Loucy (cell line): Measurements from ENCODE around the gene SLC27A4.
A peak's percentile ranks its signal among the peaks of the same experiment; 100 is the strongest.

Experiments used
- H2AFZ ChIP-seq: fragments of 200-600 bp; sonication (generic); 2 replicates; pipeline ENCODE4 v1.6.0; 2016; ENCODE audit warnings: antibody characterized with exemption, mild to moderate bottlenecking, low read length, moderate library complexity
- H3F3A ChIP-seq: fragments of 200-600 bp; 2 replicates; pipeline ENCODE4 v1.6.0; 2016; ENCODE audit warnings: antibody characterized with exemption, low read depth, mild to moderate bottlenecking
- H3K27me3 ChIP-seq: fragments of 200-600 bp; sonication (generic); 2 replicates; pipeline ENCODE4 v1.6.1; 2014; ENCODE audit warnings: low read length, mild to moderate bottlenecking; ENCODE audit not compliant: insufficient read depth, poor library complexity, severe bottlenecking
- H3K36me3 ChIP-seq: fragments of 200-600 bp; sonication (generic); 2 replicates; pipeline ENCODE4 v1.6.1; 2016; ENCODE audit warnings: low read length; ENCODE audit not compliant: insufficient read depth
- H3K4me1 ChIP-seq: fragments of 200-600 bp; sonication (generic); 2 replicates; pipeline ENCODE4 v1.5.1; 2014; ENCODE audit warnings: low read length, mild to moderate bottlenecking; ENCODE audit not compliant: insufficient read depth, poor library complexity, severe bottlenecking
- H3K4me2 ChIP-seq: fragments of 200-600 bp; sonication (generic); 2 replicates; pipeline ENCODE4 v1.6.0; 2014; ENCODE audit warnings: antibody characterized with exemption, low read length, low read depth, mild to moderate bottlenecking; ENCODE audit not compliant: poor library complexity, severe bottlenecking
- H3K4me3 ChIP-seq: fragments of 200-600 bp; sonication (generic); 2 replicates; pipeline ENCODE4 v1.5.1; 2014; ENCODE audit warnings: low read length, mild to moderate bottlenecking, mixed read lengths; ENCODE audit not compliant: poor library complexity, severe bottlenecking
- H3K79me2 ChIP-seq: fragments of 200-600 bp; sonication (generic); 2 replicates; pipeline ENCODE4 v1.6.1; 2014; ENCODE audit warnings: low read length; ENCODE audit not compliant: insufficient read depth
- H3K9ac ChIP-seq: fragments of 200-600 bp; sonication (generic); 2 replicates; pipeline ENCODE4 v1.6.0; 2014; ENCODE audit warnings: mild to moderate bottlenecking, low read depth, low read length, moderate library complexity; ENCODE audit not compliant: poor library complexity, severe bottlenecking
- H3K9me2 ChIP-seq: fragments of 200-600 bp; sonication (generic); replicated peaks from 2 replicates; pipeline ENCODE4 v1.6.1; 2016; ENCODE audit warnings: low read depth, low read length, mixed read lengths
- H3K9me3 ChIP-seq: fragments of 200-600 bp; sonication (generic); 2 replicates; pipeline ENCODE4 v1.6.1; 2014; ENCODE audit warnings: mild to moderate bottlenecking, antibody characterized with exemption, low read length, low read depth; ENCODE audit not compliant: insufficient read depth
- H4K20me1 ChIP-seq: fragments of 200-600 bp; sonication (generic); 2 replicates; pipeline ENCODE4 v1.6.0; 2014; ENCODE audit warnings: antibody characterized with exemption, low read length, mild to moderate bottlenecking; ENCODE audit not compliant: insufficient read depth, poor library complexity, severe bottlenecking
- EZH2phosphoT487 ChIP-seq: fragments of 200-600 bp; IDR thresholded peaks from 2 replicates; pipeline ENCODE4 v1.6.1; 2018; ENCODE audit warnings: antibody characterized with exemption, mild to moderate bottlenecking, moderate library complexity, borderline replicate concordance
- TF ChIP-seq, protein P1 (sequence below): fragments of 200-600 bp; sonication (generic); conservative IDR thresholded peaks from 2 replicates; pipeline ENCODE4 v1.5.1; 2014; ENCODE audit warnings: mild to moderate bottlenecking, antibody characterized with exemption, low read length

Gene SLC27A4

DNA sequence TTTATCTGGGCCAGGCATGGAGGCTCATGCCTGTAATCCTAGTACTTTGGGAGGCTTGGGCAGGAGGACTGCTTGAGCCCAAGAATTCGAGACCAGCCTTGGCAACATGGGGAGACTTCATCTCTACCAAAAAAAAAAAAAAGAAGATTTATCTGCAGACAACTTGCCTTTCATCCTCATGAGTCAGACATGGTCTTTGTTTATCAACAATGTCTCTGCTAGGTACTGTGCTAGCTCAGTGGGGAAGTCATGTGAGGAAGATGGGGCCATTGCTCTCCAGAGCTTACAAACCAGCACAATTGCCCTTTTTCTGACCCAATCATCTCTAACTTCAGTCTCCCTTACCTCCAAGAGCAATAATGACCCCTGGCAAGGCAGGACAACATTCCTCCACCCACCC, 32.5 kb downstream of the SLC27A4 start:
- H3K9me2 ChIP-seq: no peaks in the 10 kb centered on the region
- H3K9me3 ChIP-seq: no peaks in the 10 kb centered on the region
- H2AFZ ChIP-seq: no peak overlapping the region
- H4K20me1 ChIP-seq: no peaks in the 10 kb centered on the region
- H3K4me1 ChIP-seq: peaks cover 14% of the 10 kb centered on the region
- H3K36me3 ChIP-seq: no peaks in the 10 kb centered on the region
- H3K79me2 ChIP-seq: peaks cover 53% of the 10 kb centered on the region
- H3F3A ChIP-seq: no peaks in the 10 kb centered on the region
- peak overlapping the region; percentile 81 for H3K9ac ChIP-seq
- peak overlapping the region; percentile 90 for H3K4me3 ChIP-seq
- TF ChIP-seq, protein P1, sequence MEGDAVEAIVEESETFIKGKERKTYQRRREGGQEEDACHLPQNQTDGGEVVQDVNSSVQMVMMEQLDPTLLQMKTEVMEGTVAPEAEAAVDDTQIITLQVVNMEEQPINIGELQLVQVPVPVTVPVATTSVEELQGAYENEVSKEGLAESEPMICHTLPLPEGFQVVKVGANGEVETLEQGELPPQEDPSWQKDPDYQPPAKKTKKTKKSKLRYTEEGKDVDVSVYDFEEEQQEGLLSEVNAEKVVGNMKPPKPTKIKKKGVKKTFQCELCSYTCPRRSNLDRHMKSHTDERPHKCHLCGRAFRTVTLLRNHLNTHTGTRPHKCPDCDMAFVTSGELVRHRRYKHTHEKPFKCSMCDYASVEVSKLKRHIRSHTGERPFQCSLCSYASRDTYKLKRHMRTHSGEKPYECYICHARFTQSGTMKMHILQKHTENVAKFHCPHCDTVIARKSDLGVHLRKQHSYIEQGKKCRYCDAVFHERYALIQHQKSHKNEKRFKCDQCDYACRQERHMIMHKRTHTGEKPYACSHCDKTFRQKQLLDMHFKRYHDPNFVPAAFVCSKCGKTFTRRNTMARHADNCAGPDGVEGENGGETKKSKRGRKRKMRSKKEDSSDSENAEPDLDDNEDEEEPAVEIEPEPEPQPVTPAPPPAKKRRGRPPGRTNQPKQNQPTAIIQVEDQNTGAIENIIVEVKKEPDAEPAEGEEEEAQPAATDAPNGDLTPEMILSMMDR: no peak
- TF ChIP-seq EZH2phosphoT487: no peak
- no peaks in the 10 kb centered on the region for H3K27me3 ChIP-seq
- H3K4me2 ChIP-seq: peak overlapping the region; percentile 78

DNA sequence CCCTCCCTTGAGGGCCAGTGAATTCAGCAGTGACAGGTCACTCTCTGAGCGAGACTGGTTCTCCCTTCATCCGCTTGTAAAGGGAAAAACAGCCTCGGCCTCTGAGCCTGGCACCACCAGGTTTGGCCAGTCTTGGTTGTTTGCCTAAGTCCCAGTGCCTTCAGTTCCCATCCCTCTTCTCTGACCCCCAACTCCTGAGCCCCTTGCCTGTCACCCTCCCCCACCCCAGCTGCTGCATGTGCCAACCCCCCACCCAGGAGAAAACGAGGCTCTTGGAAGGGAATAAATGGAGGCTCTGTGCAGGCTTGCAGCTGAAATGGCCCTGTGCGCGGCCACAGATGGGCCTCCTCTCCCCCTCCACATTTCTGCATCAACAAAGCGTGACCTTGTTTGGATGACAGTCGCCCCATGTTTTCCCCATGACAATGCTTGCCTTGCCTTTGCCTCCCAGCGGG, 33.9 kb downstream of the SLC27A4 start:
- no peaks in the 10 kb centered on the region for H3K27me3 ChIP-seq
- H3K79me2 ChIP-seq: peaks cover 53% of the 10 kb centered on the region
- no peaks in the 10 kb centered on the region for H3K36me3 ChIP-seq
- H3K9me3 ChIP-seq: no peaks in the 10 kb centered on the region
- H3F3A ChIP-seq: no peaks in the 10 kb centered on the region
- no peak overlapping the region for H3K4me3 ChIP-seq
- TF ChIP-seq EZH2phosphoT487: no peak
- TF ChIP-seq, protein P1: no peak
- H3K4me2 ChIP-seq: no peak overlapping the region
- H4K20me1 ChIP-seq: no peaks in the 10 kb centered on the region
- H3K9ac ChIP-seq: no peak overlapping the region
- H3K4me1 ChIP-seq: peaks cover 14% of the 10 kb centered on the region
- no peaks in the 10 kb centered on the region for H3K9me2 ChIP-seq
- H2AFZ ChIP-seq: no peak overlapping the region

DNA sequence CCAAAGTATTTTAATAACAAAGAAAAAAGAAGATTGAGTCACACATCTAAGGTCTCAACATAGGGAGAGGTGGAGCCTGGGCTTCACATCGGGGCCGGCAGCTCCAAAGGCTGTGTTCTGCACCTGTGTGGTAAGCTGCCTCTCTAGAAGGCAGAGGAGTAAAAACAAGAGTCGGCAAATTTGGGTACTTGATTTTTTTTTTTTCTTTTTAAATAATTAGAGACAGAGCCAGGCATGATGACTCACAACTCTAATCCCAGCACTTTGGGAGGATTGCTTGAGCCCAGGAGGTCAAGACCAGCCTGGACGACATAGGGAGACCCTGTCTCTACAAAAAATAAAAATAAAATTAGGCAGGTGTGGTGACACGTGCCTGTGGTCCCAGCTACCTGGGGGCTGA, 35.5 kb downstream of the SLC27A4 start:
- H3K4me3 ChIP-seq: no peak overlapping the region
- no peak overlapping the region for H2AFZ ChIP-seq
- H3K4me1 ChIP-seq: peaks cover 9% of the 10 kb centered on the region
- no peaks in the 10 kb centered on the region for H3K27me3 ChIP-seq
- no peaks in the 10 kb centered on the region; the same call in 1 of the 2 replicates for H3K36me3 ChIP-seq
- H3F3A ChIP-seq: no peaks in the 10 kb centered on the region
- H3K4me2 ChIP-seq: no peak overlapping the region
- TF ChIP-seq EZH2phosphoT487: no peak
- H3K9me3 ChIP-seq: no peaks in the 10 kb centered on the region
- H4K20me1 ChIP-seq: no peaks in the 10 kb centered on the region
- H3K79me2 ChIP-seq: peaks cover 53% of the 10 kb centered on the region
- no peaks in the 10 kb centered on the region for H3K9me2 ChIP-seq
- H3K9ac ChIP-seq: no peak overlapping the region

DNA sequence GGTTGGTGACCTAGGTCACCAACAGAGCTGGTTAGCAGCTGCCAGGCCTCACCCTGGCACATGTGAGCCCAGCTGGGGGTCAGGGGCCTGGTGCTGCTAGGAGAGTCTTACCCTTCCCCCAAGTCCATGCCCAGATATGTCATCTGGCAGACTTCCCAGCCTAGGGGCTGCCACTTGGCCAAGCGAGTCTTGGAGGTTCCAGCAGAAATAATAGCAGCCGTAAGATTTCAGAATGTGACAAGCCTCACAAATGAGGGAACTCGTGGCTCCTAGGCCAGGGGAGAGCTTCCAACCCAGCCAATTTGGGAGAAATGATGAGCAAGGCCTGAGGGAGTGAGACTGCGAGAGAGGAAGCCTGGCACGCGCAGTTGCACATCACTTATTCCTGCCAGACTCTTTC, 41.9 kb downstream of the SLC27A4 start:
- Histone ChIP-seq H3K36me3 (peaks cover 32% of the 10 kb centered on the region; the same call in 1 of the 2 replicates), H3K4me1 (no peaks in the 10 kb centered on the region), H2AFZ (no peak overlapping the region), H3K4me2 (no peak overlapping the region), H3K9ac (no peak overlapping the region), H3K9me2 (no peaks in the 10 kb centered on the region), H3F3A (no peaks in the 10 kb centered on the region), H4K20me1 (no peaks in the 10 kb centered on the region), H3K27me3 (no peaks in the 10 kb centered on the region), H3K9me3 (no peaks in the 10 kb centered on the region), H3K4me3 (no peak overlapping the region), H3K79me2 (no peaks in the 10 kb centered on the region; the same call in 1 of the 2 replicates)
- TF ChIP-seq, protein P1: no peak
- TF ChIP-seq EZH2phosphoT487: no peak
